ENCODE data around the gene TFG.
A peak's percentile ranks its signal among the peaks of the same experiment; 100 is the strongest.

The TFG gene

GRCh38 chr3:100702980-100703345, 6.3 kb upstream of the TFG start:
- DNase-seq (ENCODE audit: low read depth, low spot score), result no peak
- peak overlapping the region; percentile 51 for H3K27ac ChIP-seq

- no peak for DNase-seq (ENCODE audit: low read depth, low spot score)
- no peak overlapping the region for H3K27ac ChIP-seq
Observed at GRCh38 chr3:100703865-100704264, 5.4 kb upstream of the TFG start.

- H3K27ac ChIP-seq, result peak overlapping the region; percentile 43
- DNase-seq (ENCODE audit: low read depth, low spot score), result peak; percentile 36
Observed at GRCh38 chr3:100706365-100706764, 2.9 kb upstream of the TFG start.

- peak overlapping the region; percentile 93 for H3K27ac ChIP-seq
- peak; percentile 43 for DNase-seq (ENCODE audit: low read depth, low spot score)
Observed at GRCh38 chr3:100708644-100708988, 678 bp upstream of the TFG start.

GRCh38 chr3:100709842-100710260, 557 bp downstream of the TFG start:
- peak overlapping the region; percentile 93 for H3K27ac ChIP-seq
- no peak for DNase-seq (ENCODE audit: low read depth, low spot score)

GRCh38 chr3:100710261-100710968, 1.1 kb downstream of the TFG start:
- peak overlapping the region; percentile 93 for H3K27ac ChIP-seq
- DNase-seq (ENCODE audit: low read depth, low spot score), result peak; percentile 31

GRCh38 chr3:100715176-100715575, 5.9 kb downstream of the TFG start:
- no peak for DNase-seq (ENCODE audit: low read depth, low spot score)
- H3K27ac ChIP-seq, result no peak overlapping the region

GRCh38 chr3:100717063-100717462, 7.8 kb downstream of the TFG start:
- no peak overlapping the region for H3K27ac ChIP-seq

GRCh38 chr3:100717637-100718487, 8.6 kb downstream of the TFG start:
- DNase-seq (ENCODE audit: low read depth, low spot score), result no peak
- H3K27ac ChIP-seq, result no peak overlapping the region

More at GRCh38 chr3:100717063-100717462, 7.8 kb downstream of the TFG start:
- DNase-seq (ENCODE audit: low read depth, low spot score), result no peak

GRCh38 chr3:100719136-100719535, 9.8 kb downstream of the TFG start:
- no peak for DNase-seq (ENCODE audit: low read depth, low spot score)

GRCh38 chr3:100720426-100720825, 11.1 kb downstream of the TFG start:
- no peak for DNase-seq (ENCODE audit: low read depth, low spot score)
- H3K27ac ChIP-seq, result no peak overlapping the region

More at GRCh38 chr3:100719136-100719535, 9.8 kb downstream of the TFG start:
- no peak overlapping the region for H3K27ac ChIP-seq

- no peak overlapping the region for H3K27ac ChIP-seq
- DNase-seq (ENCODE audit: low read depth, low spot score), result no peak
Observed at GRCh38 chr3:100725935-100726513, 16.7 kb downstream of the TFG start.

- DNase-seq (ENCODE audit: low read depth, low spot score), result no peak
- no peak overlapping the region for H3K27ac ChIP-seq
Observed at GRCh38 chr3:100726706-100727105, 17.4 kb downstream of the TFG start.

GRCh38 chr3:100730524-100730923, 21.2 kb downstream of the TFG start:
- DNase-seq (ENCODE audit: low read depth, low spot score), result no peak
- H3K27ac ChIP-seq, result no peak overlapping the region

- DNase-seq (ENCODE audit: low read depth, low spot score), result no peak
- H3K27ac ChIP-seq, result no peak overlapping the region
Observed at GRCh38 chr3:100732435-100732834, 23.1 kb downstream of the TFG start.

GRCh38 chr3:100737334-100737733, 28.0 kb downstream of the TFG start:
- DNase-seq (ENCODE audit: low read depth, low spot score), result no peak

GRCh38 chr3:100740207-100740606, 30.9 kb downstream of the TFG start:
- H3K27ac ChIP-seq, result no peak overlapping the region
- no peak for DNase-seq (ENCODE audit: low read depth, low spot score)

More at GRCh38 chr3:100737334-100737733, 28.0 kb downstream of the TFG start:
- no peak overlapping the region for H3K27ac ChIP-seq

- DNase-seq (ENCODE audit: low read depth, low spot score), result no peak
- H3K27ac ChIP-seq, result no peak overlapping the region
Observed at GRCh38 chr3:100743535-100743934, 34.2 kb downstream of the TFG start.

- DNase-seq (ENCODE audit: low read depth, low spot score), result no peak
- no peak overlapping the region for H3K27ac ChIP-seq
Observed at GRCh38 chr3:100744671-100745070, 35.4 kb downstream of the TFG start.

GRCh38 chr3:100745617-100746016, 36.3 kb downstream of the TFG start:
- no peak for DNase-seq (ENCODE audit: low read depth, low spot score)

GRCh38 chr3:100746092-100746491, 36.8 kb downstream of the TFG start:
- H3K27ac ChIP-seq, result no peak overlapping the region
- no peak for DNase-seq (ENCODE audit: low read depth, low spot score)

More at GRCh38 chr3:100745617-100746016, 36.3 kb downstream of the TFG start:
- no peak overlapping the region for H3K27ac ChIP-seq
